HG03558 (cell line): Measurements from ENCODE around the gene DEK.
"Not testable (repeated sequence)": the region's sequence is repeated elsewhere in the genome, so short reads cannot be mapped to it uniquely, and the experiment has no call there.

Experiments
- ATAC-seq: cut with Tn5 transposase; IDR thresholded peaks from one replicate; pipeline ENCODE4 v1.9.1; 2021; ENCODE audit warnings: moderate number of reproducible peaks; ENCODE audit not compliant: unreplicated experiment; ENCODE audit errors: extremely low read depth

Gene DEK, protein sequence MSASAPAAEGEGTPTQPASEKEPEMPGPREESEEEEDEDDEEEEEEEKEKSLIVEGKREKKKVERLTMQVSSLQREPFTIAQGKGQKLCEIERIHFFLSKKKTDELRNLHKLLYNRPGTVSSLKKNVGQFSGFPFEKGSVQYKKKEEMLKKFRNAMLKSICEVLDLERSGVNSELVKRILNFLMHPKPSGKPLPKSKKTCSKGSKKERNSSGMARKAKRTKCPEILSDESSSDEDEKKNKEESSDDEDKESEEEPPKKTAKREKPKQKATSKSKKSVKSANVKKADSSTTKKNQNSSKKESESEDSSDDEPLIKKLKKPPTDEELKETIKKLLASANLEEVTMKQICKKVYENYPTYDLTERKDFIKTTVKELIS

DNA sequence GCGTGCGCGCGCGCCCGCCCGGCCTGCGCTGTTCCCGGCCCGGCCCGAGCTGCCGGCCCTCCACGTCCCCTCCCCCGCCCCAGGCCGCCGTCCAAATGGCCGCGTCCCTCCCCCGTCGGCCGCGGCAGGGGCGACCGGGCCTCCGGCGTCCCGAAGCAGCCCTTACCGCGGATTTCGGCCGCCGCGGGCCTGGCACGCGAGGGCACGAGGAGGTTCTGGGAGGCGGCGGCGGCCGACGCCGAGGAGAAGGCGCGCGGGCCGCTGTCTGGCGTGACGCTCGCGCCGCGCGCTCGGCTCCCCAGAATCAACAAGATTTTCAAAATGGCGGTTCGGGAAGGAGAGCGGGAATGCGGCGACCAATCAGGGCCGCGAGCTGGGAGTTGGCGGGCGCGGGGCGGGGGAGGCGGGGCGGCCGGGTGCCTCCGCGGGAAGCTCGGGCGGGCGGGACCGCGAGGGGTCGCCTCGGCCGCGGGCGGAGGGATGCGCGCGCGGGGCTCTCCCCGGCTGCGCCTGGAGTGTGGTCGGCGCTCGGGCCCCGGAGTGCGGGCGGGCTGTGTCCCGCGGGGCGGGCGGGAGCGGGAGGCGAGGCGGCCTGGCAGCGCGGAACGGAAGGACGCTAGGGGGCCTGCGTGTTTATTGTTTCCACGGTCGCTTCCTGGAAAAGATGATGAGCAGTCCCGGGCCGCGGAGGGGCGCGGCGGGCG, at the start of gene DEK:
TSS of gene DEK (minus strand) at position 312 of the 704 bp plus-strand sequence. CDS start 543 bp downstream, outside the sequence.
- no peak for ATAC-seq

DNA sequence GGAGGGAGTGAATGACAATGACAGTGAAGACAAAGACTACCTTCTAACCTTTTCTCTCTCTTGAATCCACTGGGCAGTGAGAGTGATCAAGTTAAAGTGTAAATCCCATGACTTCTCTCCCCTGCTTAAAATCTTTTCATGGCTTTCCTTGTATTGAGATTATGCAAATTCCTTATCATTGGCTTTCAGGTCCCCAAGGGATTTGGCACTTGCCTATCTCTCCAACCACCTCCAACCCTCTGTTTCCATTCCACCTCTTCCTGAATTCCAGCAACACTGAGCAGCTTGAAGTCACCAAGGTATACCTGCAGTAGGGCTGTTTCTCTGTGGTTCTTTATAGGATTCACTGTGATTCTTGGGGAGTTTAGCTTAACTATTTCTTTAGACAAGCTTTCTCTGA, 48.0 kb upstream of the DEK start:
- ATAC-seq, result no peak

DNA sequence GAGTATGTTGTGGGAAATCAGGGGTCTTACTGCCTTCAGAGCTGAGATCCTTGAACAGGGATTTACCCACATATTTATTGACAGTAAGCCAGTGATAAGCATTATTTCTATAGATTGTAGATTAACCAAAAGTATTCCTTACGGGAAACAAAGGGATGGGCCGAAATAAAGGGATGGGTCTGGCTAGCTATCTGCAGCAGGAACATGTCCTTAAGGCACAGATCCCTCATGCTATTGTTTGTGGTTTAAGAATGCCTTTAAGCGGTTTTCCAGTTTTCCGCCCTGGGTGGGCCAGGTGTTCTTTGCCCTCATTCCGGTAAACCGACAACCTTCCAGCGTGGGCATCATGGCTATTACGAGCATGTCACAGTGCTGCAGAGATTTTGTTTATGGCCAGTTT, 45.7 kb upstream of the DEK start:
- not testable (repeated sequence) for ATAC-seq

DNA sequence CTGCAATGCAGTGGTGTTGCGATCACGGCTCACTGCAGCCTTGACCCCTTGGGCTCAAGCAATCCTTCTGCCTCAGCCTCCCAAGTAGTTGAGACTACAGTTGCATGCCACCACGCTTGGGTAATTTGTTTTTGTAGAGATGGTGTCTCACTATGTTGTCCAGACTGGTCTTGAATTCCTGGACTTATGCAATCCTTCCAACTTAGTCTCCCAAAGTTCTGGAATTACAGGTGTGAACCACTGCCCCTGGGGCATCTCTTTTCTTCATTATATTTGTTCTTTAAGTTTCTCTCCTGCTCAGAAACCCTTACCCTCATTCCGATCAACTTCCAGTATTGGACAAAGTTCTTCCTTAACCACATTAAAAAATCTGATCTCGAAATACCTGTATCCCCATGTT, 44.7 kb upstream of the DEK start:
- no peak for ATAC-seq

DNA sequence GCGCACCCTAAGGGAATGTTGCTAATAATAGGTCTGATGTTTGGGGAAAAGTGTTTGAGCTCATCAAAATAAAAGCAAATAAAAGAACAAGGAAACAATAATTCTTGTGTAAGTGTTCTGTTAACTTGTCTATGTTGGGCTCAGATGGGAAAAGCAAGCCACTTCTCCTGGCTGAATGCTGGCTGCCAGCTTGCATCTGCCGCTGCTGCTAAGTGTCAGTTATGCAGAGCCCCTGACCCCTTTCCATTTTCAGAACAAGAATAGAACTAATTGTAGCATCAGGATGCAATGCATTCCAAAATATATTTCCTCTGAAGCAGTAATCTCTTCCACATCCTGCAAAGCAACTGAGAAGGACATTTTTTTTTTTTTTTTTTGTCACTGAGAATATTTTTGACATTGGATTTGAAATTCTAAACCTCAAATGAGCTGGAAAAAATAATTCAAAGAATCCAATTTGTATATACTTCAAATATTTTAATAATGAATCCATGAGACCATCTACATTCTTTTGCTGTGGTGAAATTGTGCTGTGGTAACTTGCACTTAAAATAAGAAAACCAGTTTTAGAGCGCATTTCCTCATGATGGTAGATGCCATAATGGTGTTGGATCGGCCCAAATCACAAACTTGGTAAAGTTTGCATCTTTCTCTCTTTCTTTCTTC, 43.9 kb upstream of the DEK start:
- ATAC-seq, result no peak

DNA sequence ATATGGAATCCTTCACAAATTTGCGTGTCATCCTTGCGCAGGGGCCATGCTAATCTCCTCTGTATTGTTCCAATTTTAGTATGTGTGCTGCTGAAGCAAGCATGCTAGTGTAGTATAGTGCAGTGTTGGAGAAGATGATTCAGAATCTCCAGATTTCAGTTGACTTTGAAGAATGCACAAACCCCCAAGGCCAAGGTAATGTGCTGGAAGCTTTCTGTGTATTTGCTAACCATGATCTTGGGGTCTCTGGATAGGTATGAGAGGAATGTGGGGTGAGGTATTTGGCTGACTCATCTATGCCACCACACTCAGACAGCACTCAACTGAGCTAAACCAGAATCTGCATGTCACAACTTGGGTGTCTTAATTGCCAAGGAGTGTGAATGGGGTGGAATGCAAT, 42.6 kb upstream of the DEK start:
- ATAC-seq, result no peak

DNA sequence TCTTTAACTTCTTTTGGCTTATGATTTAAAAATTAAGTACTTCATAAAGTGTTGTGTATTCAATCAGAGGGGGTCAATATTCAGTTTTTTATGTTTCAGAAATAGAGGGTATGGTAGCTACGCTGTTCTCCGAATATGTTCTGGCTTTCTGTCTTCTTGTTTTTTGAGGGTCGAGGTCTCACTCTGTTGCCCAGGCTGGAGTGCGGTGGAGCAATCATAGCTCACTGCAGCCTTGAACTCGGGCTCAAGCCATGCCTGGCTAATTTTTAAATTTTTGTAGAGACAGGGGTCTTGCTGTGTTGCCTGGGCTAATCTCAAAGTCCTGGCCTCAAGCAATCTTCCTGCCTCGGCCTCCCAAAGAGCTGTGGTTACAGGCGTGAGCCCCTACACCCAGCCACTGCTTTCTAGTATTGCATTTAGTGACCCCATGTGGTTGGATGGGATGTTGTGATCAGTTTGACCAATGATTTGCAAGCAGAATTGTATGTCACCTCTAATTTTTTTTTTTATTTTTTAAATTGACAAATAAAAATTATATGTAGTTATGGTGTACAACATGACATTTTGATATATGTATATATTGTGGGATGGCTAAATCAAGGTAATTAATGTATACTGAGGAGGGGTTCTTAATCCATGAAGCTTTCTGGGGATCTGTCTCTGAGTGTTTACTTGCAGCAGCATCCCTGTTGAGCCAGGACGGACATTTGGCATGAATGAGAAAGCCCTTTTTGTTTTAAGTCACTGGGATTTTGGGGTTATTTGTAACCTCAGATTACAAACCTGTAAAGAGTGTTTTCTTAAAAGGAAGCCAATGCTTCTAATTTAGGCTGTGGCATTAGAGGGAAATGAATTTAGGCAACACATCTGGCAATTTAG, 38.5 kb upstream of the DEK start:
- ATAC-seq, result no peak

DNA sequence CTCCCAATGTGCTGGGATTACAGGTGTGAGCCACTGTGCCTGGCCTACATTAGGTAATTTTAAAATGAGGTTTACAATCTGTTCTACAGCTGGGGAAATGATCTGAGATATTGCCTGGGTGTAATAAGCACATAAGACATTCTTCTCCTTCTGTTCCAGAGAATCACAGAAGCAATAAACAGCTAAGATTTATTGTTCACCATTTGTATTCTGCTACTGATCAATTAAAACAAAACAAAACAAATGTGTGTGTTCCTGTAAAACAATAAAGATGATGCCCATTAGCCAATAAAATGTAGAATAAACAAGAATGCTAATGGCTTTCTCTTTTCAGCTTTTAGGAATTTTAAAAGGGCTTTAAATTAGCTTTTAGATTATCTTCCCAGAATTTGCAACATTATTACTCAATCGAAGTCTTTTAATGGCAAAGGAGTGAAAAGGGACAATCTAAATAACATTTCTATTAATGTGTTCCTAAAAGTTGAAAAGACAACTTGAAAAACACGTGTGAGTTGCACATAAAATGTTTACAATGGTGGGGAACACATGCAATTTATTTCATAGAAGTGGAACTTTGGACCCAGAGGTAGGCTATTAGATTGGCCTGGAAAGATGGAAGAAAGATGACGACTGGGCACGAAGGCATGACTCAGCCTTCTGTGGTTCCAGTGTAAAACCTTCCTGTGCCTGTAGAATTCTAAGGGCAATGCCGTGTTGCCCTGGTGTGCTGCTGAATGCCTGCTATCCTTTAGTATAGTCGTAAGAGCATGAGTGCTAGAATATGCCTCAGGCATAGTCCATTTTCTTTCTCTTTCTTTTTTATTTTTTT, 29.0 kb upstream of the DEK start:
- ATAC-seq, result no peak

DNA sequence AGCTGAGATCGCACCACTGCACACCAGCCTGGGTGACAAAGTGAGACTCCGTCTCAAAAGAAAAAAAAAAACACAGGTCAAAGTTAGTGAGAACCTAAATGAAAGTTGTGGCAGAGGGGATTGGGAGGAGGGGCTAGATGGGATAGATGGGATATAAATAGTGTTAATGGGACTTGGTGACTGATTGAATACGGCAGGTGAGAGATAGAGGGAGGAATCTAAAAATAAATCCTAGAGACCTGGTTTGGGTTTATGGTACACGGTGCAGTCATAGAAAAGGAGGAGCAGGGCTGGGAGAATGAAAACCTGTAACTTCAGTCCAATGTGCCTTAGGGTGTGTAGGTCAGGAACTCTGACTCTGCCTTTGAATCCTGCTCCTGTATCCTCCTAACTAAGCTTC, 25.0 kb upstream of the DEK start:
- no peak for ATAC-seq

DNA sequence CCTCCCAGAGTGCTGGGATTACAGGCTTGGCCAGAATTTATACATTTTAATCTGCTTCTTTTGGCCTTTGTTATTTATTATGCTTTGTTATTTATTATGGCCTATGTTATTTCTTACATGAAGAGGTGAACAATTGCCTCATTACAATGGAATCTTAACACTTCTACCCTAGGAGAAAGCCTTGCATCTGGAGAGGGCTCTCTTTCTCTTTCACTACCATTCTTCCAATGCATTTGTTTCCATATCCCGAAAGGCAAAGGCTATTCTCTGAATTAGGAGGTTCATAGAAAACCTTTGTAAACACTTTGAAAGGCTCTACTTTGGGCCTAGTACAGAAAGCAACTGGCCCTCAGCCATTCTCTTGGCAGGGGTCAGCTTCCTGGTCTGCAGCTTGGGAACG, 19.9 kb upstream of the DEK start:
- ATAC-seq, result no peak

DNA sequence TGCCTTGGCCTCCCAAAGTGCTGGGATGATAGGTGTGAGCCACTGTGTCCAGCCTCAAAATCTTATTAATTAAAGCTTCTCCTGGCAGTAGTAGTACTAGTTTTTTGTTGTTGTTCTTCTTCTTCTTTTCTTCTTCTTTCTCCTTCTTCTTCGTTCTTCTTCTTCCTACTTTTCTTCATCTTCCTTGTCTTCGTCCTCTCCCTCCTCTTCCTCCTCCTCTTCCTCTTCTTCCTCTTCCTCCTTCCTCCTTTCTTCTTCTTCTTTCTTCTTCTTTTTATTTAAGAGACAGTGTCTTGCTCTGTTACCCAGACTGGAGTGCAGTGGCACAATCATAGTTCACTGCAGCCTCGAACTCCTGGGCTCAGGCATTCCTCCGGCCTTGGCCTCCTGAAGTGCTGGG, 17.2 kb upstream of the DEK start:
- ATAC-seq, result no peak

DNA sequence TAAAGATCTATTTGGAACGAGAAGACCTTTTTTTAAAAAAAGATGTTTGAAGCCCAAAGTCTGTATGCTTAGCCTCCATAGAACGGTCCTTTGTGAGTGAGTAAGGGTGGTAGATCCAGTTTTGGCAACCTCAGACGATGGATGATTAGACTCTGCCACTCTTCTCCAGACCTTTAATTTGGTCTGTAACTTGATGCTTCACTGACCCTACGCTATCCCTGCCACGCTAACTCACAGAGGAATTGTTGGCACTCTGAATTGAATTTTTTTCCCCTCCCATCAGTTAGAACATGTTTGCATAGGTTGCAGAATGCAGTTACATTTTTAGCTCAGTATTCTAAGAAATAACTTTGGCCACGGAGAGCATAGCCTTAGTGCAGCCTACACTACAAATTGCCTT, 15.8 kb upstream of the DEK start:
- no peak for ATAC-seq

DNA sequence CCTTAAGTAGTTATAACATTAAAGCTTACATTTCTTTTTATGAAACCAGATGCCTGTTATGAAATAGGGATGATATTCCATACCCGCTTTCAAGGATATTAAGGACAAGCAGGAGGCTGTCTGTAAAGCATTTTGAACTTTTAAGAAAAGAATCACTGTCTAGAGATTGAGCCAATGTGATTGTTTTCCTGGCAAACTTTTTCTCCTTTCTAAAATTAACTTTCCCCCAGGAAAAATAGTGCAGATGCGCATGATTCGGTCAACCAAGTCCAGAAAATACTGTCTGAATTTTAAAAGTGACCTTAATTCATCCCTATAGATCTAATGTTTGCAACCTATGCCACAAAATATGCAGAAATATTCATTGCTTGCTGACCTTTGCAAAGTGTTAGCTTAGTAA, 15.1 kb upstream of the DEK start:
- ATAC-seq, result no peak

DNA sequence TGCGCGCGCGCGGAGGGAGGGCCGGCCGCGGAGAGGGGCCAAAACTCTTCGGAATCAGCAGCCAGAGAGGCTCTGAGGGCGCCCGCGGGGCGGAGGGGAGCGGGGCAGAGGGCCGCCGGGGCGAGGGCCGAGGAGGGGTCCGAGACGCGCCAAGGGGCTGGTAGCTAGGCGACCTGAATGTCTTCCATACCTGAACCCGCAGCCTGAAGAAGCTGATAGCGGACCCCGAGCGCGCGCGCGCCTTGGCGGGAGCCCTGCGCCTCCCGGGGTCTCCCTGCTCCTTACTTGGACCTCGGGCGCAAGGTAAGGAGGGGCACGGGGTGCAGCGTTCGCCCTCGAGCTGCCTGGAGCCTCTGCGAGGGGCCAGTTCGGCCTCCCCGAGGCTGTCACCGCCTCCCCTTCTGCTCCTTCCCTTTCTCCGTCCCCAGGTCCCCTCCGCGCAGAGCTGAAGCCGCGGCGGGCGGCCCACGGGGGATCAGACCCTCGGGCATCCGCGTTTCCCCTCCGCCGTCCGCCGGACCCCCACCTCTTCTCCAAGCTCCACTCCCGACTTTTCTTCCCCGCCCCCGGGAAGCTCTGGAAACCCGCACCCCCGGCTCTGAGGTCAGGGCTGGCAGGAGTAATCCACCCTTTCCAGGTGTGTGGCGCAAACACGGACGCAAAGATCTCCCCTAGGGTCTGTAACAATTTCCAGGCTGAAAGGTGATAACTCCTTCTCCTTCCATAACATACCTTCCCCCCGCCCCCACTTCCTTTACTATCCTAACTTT, 13.1 kb upstream of the DEK start:
- no peak for ATAC-seq

DNA sequence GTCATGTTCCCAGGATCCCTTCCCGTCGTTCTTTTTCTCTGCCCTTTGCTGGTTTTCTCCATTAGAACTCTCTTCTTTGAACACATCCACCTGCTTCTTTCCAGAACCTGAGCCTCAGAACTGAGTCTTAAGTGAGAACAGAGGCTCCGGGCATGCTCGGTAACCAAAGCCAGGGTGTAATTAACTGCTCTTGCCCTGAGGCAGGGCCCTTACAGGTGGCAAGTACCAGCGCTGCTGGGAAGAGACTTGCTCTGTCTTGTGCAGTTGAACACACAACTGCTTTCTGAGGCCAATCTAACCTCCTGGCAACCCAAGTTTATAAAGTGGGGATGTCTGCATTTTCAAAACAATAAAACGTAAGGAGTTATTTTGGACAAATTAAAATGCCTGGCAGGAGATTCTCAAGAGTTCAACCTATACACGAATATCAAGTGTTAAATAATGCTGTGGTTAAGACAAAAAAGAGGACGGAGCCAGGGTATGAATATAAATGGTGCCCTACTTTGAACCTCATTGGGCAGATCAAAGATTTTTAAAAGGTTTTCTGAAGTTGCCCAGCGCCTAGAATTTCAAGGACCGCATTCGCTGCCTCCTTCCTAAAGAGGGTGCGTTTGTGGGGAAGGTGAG, 12.4 kb upstream of the DEK start:
- ATAC-seq, result no peak

DNA sequence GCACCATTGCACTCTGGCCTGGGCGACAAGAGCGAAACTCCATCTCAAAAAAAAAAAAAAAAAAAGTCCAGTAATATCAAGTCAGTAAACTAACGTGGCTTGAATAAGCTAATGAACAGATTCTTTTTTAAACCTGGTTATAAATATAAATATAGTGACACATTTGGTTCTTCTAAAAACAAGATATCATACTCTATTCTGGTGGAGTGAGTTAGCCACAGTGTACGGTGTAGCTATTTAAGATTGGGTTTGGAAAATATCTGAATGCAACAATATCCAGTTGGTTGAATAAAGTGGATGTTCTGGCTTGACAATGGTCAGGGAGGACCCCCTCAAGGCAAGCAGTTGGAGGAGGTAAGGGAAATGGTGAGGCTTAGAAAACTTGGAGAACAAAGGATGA, 5.9 kb upstream of the DEK start:
- ATAC-seq, result no peak

DNA sequence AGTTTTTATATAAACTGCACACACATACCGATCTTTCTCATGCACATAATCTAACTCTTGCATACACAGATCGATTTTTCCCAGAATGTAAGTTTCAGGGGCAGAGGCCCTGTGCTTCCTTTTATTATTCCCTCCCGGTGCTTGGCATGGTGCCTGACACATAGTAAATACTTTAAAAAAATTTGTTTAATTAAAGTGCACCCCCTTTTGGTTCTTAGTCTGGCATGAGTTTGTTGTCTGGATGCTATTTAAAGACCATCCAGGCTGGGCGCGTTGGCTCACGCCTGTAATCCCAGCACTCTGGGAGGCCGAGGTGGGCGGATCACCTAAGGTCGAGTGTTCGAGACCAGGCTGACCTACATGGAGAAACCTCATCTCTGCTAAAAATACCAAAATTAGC, 5.4 kb upstream of the DEK start:
- no peak for ATAC-seq

DNA sequence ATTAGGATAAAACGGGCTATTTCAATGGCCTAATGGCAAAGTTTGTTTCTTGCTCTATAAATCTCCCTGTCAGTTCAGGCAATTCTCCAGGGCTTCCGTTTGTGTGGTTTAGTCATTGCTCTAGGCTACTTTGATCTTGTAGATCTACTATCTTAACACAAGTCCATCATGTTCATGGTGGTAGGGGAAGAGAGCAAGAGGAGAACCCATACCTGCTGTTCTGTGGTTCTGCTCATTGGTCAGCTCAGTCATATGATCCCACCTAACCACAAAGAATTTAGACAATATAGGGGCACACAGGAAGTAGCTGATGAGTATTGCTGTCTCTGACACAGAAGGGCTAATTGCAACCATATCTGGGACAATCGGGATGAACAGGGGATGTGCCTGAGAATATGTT, 4.9 kb upstream of the DEK start:
- no peak for ATAC-seq
